AG10803 (cell line): ENCODE data around the gene KAT5.
"Not testable (repeated sequence)": the region's sequence is repeated elsewhere in the genome, so short reads cannot be mapped to it uniquely, and the experiment has no call there.

Source experiments
- DNase-seq: peaks from one replicate; pipeline ENCODE4 v3.0.0; 2010; ENCODE audit warnings: low read depth
- H3K4me3 ChIP-seq: 2 replicates; pipeline ENCODE4 v1.5.1; 2011; ENCODE audit warnings: mild to moderate bottlenecking, low read length, control low read depth
- TF ChIP-seq, protein P1 (sequence below): conservative IDR thresholded peaks from 2 replicates; pipeline ENCODE4 v1.5.1; 2011; ENCODE audit warnings: mild to moderate bottlenecking, low read length, control low read depth, inconsistent platforms

Gene KAT5

DNA sequence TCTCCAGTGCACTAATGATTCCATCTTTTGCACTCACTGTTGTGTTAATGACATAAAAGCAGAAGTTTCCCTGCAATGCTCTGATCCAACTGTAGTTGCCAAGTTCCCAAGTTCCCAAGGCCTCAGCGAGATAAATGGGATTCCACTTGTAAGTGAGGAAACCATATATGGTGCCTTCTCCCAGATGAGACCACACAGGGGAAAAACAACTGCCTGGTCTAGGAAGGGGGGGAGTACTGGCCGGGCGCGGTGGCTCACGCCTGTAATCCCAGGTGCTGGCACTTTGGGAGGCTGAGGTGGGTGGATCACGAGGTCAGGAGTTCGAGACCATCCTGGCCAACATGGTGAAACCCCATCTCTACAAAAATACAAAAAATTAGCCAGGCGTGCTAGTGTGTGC, 26.1 kb upstream of the KAT5 start:
- H3K4me3 ChIP-seq, result no peak overlapping the region
- DNase-seq, result no peak
- TF ChIP-seq, protein P1, sequence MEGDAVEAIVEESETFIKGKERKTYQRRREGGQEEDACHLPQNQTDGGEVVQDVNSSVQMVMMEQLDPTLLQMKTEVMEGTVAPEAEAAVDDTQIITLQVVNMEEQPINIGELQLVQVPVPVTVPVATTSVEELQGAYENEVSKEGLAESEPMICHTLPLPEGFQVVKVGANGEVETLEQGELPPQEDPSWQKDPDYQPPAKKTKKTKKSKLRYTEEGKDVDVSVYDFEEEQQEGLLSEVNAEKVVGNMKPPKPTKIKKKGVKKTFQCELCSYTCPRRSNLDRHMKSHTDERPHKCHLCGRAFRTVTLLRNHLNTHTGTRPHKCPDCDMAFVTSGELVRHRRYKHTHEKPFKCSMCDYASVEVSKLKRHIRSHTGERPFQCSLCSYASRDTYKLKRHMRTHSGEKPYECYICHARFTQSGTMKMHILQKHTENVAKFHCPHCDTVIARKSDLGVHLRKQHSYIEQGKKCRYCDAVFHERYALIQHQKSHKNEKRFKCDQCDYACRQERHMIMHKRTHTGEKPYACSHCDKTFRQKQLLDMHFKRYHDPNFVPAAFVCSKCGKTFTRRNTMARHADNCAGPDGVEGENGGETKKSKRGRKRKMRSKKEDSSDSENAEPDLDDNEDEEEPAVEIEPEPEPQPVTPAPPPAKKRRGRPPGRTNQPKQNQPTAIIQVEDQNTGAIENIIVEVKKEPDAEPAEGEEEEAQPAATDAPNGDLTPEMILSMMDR, result no peak

DNA sequence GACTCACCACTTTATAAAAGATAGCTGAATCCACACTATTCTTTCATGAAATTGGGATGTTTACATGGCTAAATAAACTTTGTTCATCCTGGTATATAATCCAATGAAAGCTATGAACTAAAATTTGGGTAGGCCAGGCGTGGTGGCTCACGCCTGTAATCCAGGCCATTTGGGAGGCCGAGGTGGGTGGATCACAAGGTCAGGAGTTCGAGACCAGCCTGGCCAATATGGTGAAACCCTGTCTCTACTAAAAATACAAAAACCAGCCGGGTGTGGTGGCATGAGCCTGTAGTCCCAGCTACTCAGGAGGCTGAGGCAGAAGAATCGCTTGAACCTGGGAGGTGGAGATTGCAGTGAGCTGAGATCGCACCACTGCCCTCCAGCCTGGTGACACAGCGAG, 20.2 kb upstream of the KAT5 start:
- not testable (repeated sequence) for H3K4me3 ChIP-seq, DNase-seq

DNA sequence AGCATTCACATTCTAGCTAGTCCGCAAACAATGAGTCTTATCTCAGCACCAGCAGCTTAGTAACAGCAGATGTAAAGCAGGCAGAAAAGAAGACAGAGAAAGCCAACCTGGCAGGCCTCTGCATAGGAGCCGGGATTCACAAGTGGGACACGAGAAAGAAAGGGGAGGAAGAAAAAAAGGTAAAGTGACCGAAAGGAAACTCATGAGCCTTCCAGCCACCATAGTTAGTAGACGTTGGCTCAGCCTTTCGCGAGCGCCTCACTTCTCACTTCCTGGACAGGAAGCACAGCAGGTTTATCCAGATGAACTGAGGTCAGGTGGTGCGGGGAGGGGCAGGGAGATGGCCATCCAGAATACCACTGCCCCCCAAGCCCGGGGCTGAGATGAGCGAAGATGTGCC, 19.7 kb upstream of the KAT5 start:
- DNase-seq, result no peak
- TF ChIP-seq, protein P1, result no peak
- no peak overlapping the region for H3K4me3 ChIP-seq

DNA sequence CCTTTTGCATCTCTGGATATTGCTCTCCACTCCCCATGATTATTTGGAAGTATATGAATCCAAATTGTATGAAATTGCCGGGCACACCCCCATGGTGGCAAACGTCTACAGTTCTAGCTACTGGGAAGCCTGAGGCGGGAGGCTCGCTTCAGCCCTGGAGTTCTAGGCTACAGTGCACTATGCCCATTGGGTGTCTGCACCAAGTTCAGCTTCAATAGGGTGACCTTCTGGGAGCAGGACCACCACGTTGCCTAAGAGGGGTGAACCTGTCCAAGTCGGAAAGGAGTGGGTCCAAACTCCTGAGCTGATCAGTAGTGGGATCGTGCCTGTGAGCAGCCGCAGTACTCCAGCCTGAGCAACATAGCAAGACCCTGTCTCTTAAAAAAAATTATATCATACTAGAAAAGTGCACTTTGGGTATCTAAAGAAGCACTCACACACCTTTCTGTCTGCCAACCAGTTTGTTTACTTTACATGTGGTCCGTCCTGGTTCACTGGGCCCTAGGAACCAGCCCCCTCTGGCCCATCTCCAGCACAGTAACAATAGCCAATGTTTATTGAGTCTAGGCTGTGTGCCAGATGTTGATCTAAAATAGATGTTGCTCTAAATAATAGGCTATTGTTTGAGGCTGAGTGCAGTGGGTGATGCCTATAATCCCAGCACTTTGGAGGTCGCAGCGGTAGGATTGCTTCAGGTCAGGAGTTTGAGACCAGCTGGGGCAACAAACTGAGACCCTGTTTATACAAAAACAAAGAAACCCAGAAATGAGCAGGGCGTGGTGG, 16.4 kb upstream of the KAT5 start:
- no peak overlapping the region for H3K4me3 ChIP-seq
- no peak for DNase-seq
- TF ChIP-seq, protein P1, result no peak

DNA sequence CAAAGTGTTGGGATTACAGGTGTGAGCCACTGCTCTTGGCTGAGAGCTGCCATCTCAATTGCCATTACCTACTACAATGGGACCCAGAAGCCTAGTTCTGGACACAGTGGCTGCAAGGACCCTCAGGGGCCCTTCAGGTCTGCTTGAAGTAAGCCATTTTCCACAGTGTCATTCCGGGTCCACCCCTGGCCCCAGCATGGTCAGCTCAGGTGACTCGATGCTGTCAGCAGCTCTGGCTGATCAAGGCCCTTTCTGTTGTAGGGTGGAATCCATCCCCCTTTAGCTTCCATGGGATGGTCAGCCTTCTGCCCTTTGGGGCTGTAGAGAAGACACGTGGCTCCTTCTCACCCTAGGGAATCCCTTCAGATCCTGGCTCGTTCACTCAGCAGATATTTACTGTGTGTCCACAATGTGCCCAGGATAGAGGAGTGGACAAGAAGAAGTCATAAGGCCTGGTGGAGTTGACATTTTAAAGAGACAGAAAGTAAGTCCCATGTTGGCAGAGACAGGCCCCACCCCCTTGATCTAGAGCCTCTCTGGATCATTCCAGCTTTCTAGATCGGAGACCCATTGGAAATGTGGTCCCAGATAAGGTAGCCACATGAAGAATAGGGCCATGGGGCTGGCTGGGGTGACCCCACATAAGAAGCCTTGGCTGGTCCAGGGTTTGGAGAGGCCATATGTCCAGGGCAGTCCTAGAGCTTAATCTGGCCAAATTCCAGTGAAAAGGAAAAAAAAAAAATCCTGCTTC, 15.1 kb upstream of the KAT5 start:
- TF ChIP-seq, protein P1, result no peak

DNA sequence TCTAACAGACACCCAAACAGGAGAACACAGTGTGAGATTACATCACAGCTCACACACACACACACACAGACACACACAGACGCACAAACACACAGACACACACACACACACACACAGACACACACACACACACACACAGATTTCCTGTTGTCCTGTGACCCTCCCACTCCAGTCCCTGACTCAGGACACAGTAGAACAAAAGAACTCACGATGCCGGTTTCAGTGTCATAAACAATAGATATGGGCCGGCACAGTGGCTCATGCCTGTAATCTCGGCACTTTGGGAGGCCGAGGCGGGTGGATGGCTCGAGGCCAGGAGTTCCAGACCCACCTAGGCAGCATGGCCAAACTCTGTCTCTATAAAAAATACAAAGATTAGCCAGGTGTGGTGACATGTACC, 13.8 kb upstream of the KAT5 start:
- DNase-seq, result no peak
- no peak overlapping the region for H3K4me3 ChIP-seq
- TF ChIP-seq, protein P1, result no peak

More for the DNA sequence above, 15.1 kb upstream of the KAT5 start:
- no peak for DNase-seq
- H3K4me3 ChIP-seq, result no peak overlapping the region

DNA sequence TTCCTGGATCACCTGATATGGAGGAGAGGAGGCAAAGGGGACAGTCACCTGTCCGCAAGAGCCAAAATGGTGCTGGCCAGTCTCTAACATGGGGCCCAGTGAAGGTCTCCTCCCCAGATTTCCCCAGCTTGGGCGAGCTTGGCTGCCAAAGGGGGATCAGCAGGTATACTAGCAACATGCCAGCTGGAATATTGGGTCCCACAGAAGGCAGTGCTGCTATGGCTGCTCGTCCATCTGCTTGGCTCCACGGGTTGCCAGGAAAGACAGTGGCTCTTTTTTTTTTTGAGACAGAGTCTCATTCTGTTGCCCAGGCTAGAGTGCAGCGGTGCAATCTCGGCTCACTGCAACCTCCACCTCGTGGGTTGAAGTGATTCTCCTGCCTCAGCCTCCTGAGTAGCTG, 12.7 kb upstream of the KAT5 start:
- DNase-seq, result no peak
- no peak overlapping the region for H3K4me3 ChIP-seq
- TF ChIP-seq, protein P1, result no peak
